Tibial nerve (tissue), 4 donors: Measurements from ENCODE around the gene PKDREJ.

Source experiments
- EP300 ChIP-seq, 2 donors: sonication (generic); formaldehyde crosslinking; IDR thresholded peaks; one replicate each; pipeline ENCODE4 v1.6.1; 2017; ENCODE audit warnings: antibody characterized with exemption in 2 of 2, mild to moderate bottlenecking in 1 of 2
- TF ChIP-seq, protein P1 (sequence below), 5 experiments: fragments of 200-600 bp in 3 of 5; fragments of 450-650 bp in 2 of 5; sonication (generic) in 3 of 5; IDR thresholded peaks; one replicate each; pipeline ENCODE4 v1.5.1; 2016 to 2019; ENCODE audit warnings: antibody characterized with exemption in 5 of 5, mild to moderate bottlenecking in 3 of 5, moderate library complexity in 2 of 5

DNA sequence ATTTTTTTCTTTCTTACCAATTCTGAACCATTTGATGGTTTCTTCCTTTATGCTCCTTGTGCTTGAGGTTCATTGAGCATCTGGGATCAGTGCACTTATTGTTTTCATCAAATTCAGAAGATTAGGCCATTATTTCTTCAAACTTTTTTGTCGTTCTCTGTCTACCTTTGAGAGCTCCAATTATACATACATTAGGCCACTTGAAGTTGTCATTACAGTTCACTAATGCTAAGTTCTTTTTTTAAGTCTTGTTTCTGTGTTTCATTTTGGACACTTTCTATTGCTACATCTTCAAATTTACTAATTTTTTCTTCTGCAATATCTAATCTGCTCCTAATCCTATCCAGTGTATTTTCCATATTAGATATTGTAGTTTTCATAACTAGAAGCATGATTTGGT, 53.9 kb downstream of the PKDREJ start:
- TF ChIP-seq, protein P1, sequence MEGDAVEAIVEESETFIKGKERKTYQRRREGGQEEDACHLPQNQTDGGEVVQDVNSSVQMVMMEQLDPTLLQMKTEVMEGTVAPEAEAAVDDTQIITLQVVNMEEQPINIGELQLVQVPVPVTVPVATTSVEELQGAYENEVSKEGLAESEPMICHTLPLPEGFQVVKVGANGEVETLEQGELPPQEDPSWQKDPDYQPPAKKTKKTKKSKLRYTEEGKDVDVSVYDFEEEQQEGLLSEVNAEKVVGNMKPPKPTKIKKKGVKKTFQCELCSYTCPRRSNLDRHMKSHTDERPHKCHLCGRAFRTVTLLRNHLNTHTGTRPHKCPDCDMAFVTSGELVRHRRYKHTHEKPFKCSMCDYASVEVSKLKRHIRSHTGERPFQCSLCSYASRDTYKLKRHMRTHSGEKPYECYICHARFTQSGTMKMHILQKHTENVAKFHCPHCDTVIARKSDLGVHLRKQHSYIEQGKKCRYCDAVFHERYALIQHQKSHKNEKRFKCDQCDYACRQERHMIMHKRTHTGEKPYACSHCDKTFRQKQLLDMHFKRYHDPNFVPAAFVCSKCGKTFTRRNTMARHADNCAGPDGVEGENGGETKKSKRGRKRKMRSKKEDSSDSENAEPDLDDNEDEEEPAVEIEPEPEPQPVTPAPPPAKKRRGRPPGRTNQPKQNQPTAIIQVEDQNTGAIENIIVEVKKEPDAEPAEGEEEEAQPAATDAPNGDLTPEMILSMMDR (IDR thresholded peaks at IDR 0.05): no peak
- no peak for TF ChIP-seq EP300 (IDR thresholded peaks at IDR 0.05)
